Thoracic aorta (tissue), 2 donors: ENCODE data around the gene ZDHHC8. TPM values are rescaled to one million over a fixed set of nuclear protein-coding genes. Genes with fewer than 3 reads are reported as not detected.

Source experiments
- ATAC-seq: fragments of 150-250 bp; one replicate; pipeline ENCODE4 v1.8.0; 2017; ENCODE audit warnings: low read depth; ENCODE audit not compliant: insufficient number of reproducible peaks, low FRiP score
- DNase-seq: peaks from one replicate; pipeline ENCODE4 v3.0.0-alpha.2; 2020; ENCODE audit warnings: low spot score
- H3K27ac ChIP-seq, 2 donors: fragments of 200-600 bp; sonication (generic); 1 replicate in 1 of 2; 2 replicates in 1 of 2; pipeline ENCODE4 v1.5.1; 2016; ENCODE audit warnings: mild to moderate bottlenecking in 2 of 2, moderate library complexity in 2 of 2
- H3K27me3 ChIP-seq: fragments of 200-600 bp; sonication (generic); replicated peaks from 2 replicates; pipeline ENCODE4 v1.6.0; 2016; ENCODE audit warnings: mild to moderate bottlenecking; ENCODE audit not compliant: insufficient read depth
- H3K36me3 ChIP-seq: fragments of 200-600 bp; sonication (generic); one replicate; pipeline ENCODE4 v1.5.1; 2016
- H3K4me1 ChIP-seq, 2 donors: fragments of 200-600 bp; sonication (generic); 1 replicate in 1 of 2; 2 replicates in 1 of 2; pipeline versions ENCODE4 v1.5.1 to v1.6.0; 2016; ENCODE audit warnings: low read depth in 2 of 2, mild to moderate bottlenecking in 1 of 2; ENCODE audit not compliant: control insufficient read depth in 1 of 2
- H3K4me3 ChIP-seq: fragments of 200-600 bp; sonication (generic); 2 replicates; pipeline ENCODE4 v1.5.1; 2016; ENCODE audit warnings: mild to moderate bottlenecking
- H3K9me3 ChIP-seq: fragments of 200-600 bp; sonication (generic); 2 replicates; pipeline ENCODE4 v1.5.1; 2016
- total RNA-seq, 2 donors: library from RNA; depleted of rRNA; stranded (reverse); fragments of >200 nt; gene quantifications; one replicate each; pipeline versions ENCODE4 v1.1.0 to v1.2.3, GENCODE V29; 2016
- TF ChIP-seq, protein P1 (sequence below): fragments of 200-600 bp; sonication (generic); IDR thresholded peaks from one replicate; pipeline ENCODE4 v1.5.1; 2019; ENCODE audit warnings: antibody characterized with exemption

The ZDHHC8 gene
- total RNA-seq, 2 donors from 2014 or later, result 14.8 to 49.8 TPM

DNA sequence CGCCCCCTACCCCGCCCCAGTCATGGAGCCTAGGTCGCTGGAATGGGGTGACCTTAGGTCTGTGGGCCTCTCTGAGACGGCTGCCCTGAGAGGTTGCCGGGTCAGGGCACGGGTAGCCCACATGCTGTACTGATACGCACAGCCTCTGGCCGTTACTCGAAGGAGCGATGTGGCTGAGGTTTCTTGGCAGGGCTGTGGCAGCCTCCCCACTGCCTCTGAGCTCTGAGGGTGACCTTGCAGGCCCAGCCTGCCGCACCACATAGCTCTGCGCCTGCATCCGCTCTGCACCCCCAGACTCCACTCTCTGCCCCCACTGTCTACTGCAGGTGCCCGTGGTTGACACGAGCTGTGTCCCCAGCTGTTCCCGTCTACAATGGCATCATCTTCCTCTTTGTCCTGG, 7.3 kb downstream of the ZDHHC8 start:
- Histone ChIP-seq H3K4me1 (peaks cover 30 to 49% of the 10 kb centered on the region in 2 donors), H3K4me3 (no peak overlapping the region), H3K9me3 (no peaks in the 10 kb centered on the region), H3K27me3 (no peaks in the 10 kb centered on the region), H3K27ac (no peak overlapping the region), H3K36me3 (peaks cover 4% of the 10 kb centered on the region)
- TF ChIP-seq, protein P1, sequence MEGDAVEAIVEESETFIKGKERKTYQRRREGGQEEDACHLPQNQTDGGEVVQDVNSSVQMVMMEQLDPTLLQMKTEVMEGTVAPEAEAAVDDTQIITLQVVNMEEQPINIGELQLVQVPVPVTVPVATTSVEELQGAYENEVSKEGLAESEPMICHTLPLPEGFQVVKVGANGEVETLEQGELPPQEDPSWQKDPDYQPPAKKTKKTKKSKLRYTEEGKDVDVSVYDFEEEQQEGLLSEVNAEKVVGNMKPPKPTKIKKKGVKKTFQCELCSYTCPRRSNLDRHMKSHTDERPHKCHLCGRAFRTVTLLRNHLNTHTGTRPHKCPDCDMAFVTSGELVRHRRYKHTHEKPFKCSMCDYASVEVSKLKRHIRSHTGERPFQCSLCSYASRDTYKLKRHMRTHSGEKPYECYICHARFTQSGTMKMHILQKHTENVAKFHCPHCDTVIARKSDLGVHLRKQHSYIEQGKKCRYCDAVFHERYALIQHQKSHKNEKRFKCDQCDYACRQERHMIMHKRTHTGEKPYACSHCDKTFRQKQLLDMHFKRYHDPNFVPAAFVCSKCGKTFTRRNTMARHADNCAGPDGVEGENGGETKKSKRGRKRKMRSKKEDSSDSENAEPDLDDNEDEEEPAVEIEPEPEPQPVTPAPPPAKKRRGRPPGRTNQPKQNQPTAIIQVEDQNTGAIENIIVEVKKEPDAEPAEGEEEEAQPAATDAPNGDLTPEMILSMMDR, result no peak
- DNase-seq (no peak), ATAC-seq (no peak)

DNA sequence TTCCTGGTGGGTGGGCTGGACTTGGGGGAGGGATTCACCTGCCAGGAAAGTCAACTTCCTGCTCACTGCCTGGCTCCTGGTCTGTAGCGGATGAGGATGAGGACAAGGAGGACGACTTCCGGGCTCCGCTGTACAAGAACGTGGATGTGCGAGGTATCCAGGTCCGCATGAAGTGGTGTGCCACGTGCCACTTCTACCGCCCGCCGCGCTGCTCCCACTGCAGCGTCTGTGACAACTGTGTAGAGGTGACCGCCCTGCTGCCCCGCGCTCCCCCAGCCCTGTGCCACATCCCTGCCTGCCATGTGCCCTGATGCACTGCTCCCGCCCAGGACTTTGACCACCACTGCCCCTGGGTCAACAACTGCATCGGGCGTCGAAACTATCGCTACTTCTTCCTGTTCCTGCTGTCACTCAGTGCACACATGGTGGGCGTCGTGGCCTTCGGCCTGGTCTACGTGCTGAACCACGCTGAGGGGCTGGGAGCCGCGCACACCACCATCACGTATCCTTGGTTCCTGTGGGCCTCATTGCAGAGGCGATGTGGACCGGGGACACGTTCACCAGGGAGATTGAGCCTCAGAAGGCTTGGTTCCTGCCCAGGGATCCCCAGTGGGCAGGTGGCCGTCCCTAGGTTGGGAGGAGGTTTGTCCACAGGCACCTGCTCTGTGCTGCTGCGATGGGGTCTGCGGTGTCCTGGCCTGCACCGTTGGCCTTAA, 7.9 kb downstream of the ZDHHC8 start:
- no peak overlapping the region for H3K4me3 ChIP-seq
- H3K27me3 ChIP-seq, result no peaks in the 10 kb centered on the region
- ATAC-seq (no peak), DNase-seq (no peak)
- TF ChIP-seq, protein P1, result no peak
- H3K36me3 ChIP-seq, result peaks cover 4% of the 10 kb centered on the region
- H3K27ac ChIP-seq, result no peak overlapping the region
- H3K4me1 ChIP-seq, result peaks cover 30 to 42% of the 10 kb centered on the region in 2 donors
- no peaks in the 10 kb centered on the region for H3K9me3 ChIP-seq

DNA sequence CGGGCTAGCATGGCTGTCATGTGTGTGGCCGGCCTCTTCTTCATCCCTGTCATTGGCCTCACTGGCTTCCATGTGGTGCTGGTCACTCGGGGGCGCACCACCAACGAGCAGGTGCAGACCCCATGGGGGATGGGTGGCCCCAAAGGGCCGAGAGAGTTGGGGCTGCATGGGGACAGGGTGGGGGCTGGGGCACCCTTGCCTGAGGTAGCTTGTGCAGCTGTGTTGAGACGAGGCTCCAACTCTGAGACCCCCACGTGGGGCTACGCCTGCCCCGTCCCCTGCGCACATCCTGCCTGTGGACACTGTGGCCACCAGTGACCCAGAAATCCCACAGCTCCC, 8.5 kb downstream of the ZDHHC8 start:
- H3K4me3 ChIP-seq, result no peak overlapping the region
- H3K27me3 ChIP-seq, result no peaks in the 10 kb centered on the region
- peaks cover 4% of the 10 kb centered on the region for H3K36me3 ChIP-seq
- H3K27ac ChIP-seq, result no peak overlapping the region
- TF ChIP-seq, protein P1, result no peak
- ATAC-seq, result no peak
- DNase-seq, result no peak
- no peaks in the 10 kb centered on the region for H3K9me3 ChIP-seq
- H3K4me1 ChIP-seq, result peaks cover 29 to 39% of the 10 kb centered on the region in 2 donors

DNA sequence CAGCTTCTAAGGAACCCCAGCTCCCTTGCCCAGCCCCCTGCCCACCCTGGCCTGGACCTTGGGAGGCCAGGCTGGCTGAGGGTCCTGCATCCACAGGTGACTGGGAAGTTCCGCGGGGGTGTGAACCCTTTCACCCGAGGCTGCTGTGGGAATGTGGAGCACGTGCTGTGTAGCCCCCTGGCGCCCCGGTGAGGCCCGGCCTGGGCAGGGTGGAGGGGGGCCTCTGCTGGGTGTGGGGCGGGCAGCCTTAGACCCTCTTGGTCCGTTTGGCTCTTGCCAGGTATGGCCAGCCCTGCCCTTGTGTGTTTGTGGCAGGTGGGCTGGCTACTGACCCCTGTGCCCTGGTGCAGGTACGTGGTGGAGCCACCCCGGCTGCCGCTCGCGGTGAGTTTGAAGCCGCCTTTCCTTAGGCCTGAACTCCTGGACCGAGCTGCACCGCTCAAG, 8.9 kb downstream of the ZDHHC8 start:
- Histone ChIP-seq H3K9me3 (no peaks in the 10 kb centered on the region), H3K4me3 (no peak overlapping the region), H3K27me3 (no peaks in the 10 kb centered on the region), H3K4me1 (peaks cover 24 to 35% of the 10 kb centered on the region in 2 donors), H3K36me3 (peaks cover 4% of the 10 kb centered on the region), H3K27ac (no peak overlapping the region)
- TF ChIP-seq, protein P1, result no peak
- DNase-seq (no peak), ATAC-seq (no peak)

DNA sequence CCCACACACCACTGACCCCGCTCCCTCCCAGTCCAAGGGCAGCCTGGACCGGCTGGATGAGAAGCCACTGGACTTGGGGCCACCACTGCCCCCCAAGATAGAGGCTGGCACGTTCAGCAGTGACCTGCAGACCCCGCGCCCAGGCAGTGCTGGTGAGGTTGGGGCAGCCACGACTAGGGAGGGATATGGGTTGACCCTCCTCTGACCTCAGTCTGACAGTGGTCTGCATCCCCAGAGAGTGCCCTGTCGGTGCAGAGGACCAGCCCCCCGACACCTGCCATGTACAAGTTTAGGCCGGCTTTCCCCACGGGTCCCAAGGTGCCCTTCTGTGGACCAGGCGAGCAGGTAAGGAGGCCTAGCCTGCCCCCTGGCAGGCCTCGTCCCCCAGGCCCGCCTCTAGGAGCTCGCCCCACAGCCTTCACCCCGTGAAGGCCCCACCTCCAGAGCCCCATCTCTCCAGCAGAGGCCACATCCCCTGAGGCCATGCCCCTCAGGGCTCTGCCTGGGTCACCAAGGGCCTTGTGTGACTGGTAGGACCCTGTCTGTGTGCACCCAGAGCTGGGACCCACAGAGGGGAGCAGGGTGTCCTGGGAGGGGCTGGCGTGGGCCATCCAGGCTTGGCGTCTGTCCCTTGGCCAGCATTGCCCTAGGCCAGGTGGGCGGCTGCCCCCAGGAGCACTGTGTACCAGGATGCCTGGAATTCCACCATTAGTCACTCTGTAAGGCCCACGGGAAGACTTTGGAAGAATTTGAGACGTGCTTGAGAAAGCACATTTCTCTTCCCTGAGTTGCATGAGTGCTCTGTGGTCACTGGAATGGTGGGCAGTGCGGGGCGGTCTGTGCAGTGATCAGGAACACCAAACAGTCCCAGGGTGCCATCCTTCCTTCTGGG, 9.8 kb downstream of the ZDHHC8 start:
- Histone ChIP-seq H3K36me3 (peaks cover 4% of the 10 kb centered on the region), H3K4me1 (peaks cover 15 to 26% of the 10 kb centered on the region in 2 donors), H3K4me3 (no peak overlapping the region), H3K27me3 (no peaks in the 10 kb centered on the region), H3K9me3 (no peaks in the 10 kb centered on the region), H3K27ac (no peak overlapping the region)
- DNase-seq (no peak), ATAC-seq (no peak)
- TF ChIP-seq, protein P1, result no peak
